SK-N-SH (cell line): Measurements from ENCODE around the gene DLG2. TPM values are rescaled to one million over a fixed set of nuclear protein-coding genes. Genes with fewer than 3 reads are reported as not detected.

Experiments used
- CTCF ChIA-PET: fragments of 300-600, 350-600 bp; formaldehyde crosslinking; extraction: SDS; loops from one replicate; lab custom pipeline; 2021; lab: Yijun Ruan, JAX
- POLR2A ChIA-PET: fragments of 350-600 bp; sonication (Branson Sonifier 250); formaldehyde crosslinking; extraction: SDS; loops from one replicate; lab custom pipeline; 2020; ENCODE audit warnings: antibody characterized with exemption, inconsistent platforms; lab: Yijun Ruan, JAX
- DNase-seq: peaks from one replicate; pipeline ENCODE4 v3.0.0; 2012
- H2AFZ ChIP-seq: fragments of 200-600 bp; sonication (generic); 2 replicates; pipeline ENCODE4 v1.8.1; 2016; ENCODE audit warnings: antibody characterized with exemption, mild to moderate bottlenecking, low read depth
- H3F3A ChIP-seq: fragments of 200-600 bp; sonication (generic); replicated peaks from 2 replicates; pipeline ENCODE3; 2016; ENCODE audit warnings: antibody characterized with exemption, mild to moderate bottlenecking; ENCODE audit not compliant: insufficient read depth
- H3K27ac ChIP-seq, 2 experiments: fragments of 200-500 bp in 1 of 2; fragments of 200-600 bp in 1 of 2; sonication (Bioruptor generic) in 1 of 2; sonication (generic), shearing (Covaris generic) in 1 of 2; 2 replicates each; pipeline versions ENCODE4 v1.5.1 to v1.6.1; 2014 to 2016; ENCODE audit warnings: low read depth in 2 of 2, inconsistent platforms in 1 of 2, low read length in 1 of 2, mild to moderate bottlenecking in 1 of 2, mixed read lengths in 1 of 2
- H3K27me3 ChIP-seq: fragments of 200-600 bp; sonication (generic), shearing (Covaris generic); 2 replicates; pipeline ENCODE4 v1.6.1; 2016; ENCODE audit warnings: mixed run types; ENCODE audit not compliant: insufficient read depth
- H3K36me3 ChIP-seq, 2 experiments: fragments of 200-500 bp in 1 of 2; fragments of 200-600 bp in 1 of 2; sonication (Bioruptor generic) in 1 of 2; sonication (generic) in 1 of 2; replicated peaks in 1 of 2; 2 replicates each; pipeline versions ENCODE3 to v1.5.1; 2014 to 2016; ENCODE audit warnings: low read length in 1 of 2, mild to moderate bottlenecking in 1 of 2; ENCODE audit not compliant: insufficient read depth in 2 of 2, control insufficient read depth in 1 of 2
- H3K4me1 ChIP-seq, 2 experiments: fragments of 200-500 bp in 1 of 2; fragments of 200-600 bp in 1 of 2; sonication (Bioruptor generic) in 1 of 2; sonication (generic), shearing (Covaris generic) in 1 of 2; 2 replicates each; pipeline versions ENCODE4 v1.5.1 to v1.6.1; 2014 to 2016; ENCODE audit warnings: low read depth in 1 of 2, low read length in 1 of 2, mixed run types in 1 of 2; ENCODE audit not compliant: insufficient read depth in 2 of 2, control insufficient read depth in 1 of 2
- H3K4me2 ChIP-seq: fragments of 200-600 bp; sonication (generic), shearing (Covaris generic); 2 replicates; pipeline ENCODE4 v1.6.1; 2017; ENCODE audit warnings: mixed run types
- H3K4me3 ChIP-seq, 2 experiments: fragments of 200-500 bp in 1 of 2; fragments of 200-600 bp in 1 of 2; sonication (Bioruptor generic) in 1 of 2; sonication (generic), shearing (Covaris generic) in 1 of 2; 2 replicates each; pipeline versions ENCODE4 v1.5.1 to v1.8.1; 2014 to 2016; ENCODE audit warnings: low read depth in 2 of 2, inconsistent platforms in 1 of 2, low read length in 1 of 2, mild to moderate bottlenecking in 1 of 2, mixed read lengths in 1 of 2, moderate library complexity in 1 of 2
- H3K79me2 ChIP-seq: fragments of 200-600 bp; sonication (generic); 2 replicates; pipeline ENCODE4 v1.8.1; 2017; ENCODE audit warnings: mild to moderate bottlenecking; ENCODE audit not compliant: insufficient read depth
- H3K9ac ChIP-seq: fragments of 200-600 bp; sonication (generic); 2 replicates; pipeline ENCODE4 v1.6.1; 2017; ENCODE audit warnings: mixed run types
- H3K9me2 ChIP-seq: fragments of 200-600 bp; sonication (generic); 2 replicates; pipeline ENCODE4 v1.6.1; 2017; ENCODE audit warnings: mixed run types
- H3K9me3 ChIP-seq: fragments of 200-600 bp; sonication (generic); 2 replicates; pipeline ENCODE4 v1.6.1; 2017; ENCODE audit warnings: mixed run types, mild to moderate bottlenecking, moderate library complexity
- H4K20me1 ChIP-seq: fragments of 200-600 bp; sonication (generic); 2 replicates; pipeline ENCODE4 v1.6.1; 2017; ENCODE audit warnings: mild to moderate bottlenecking, mixed run types; ENCODE audit not compliant: insufficient read depth
- CHD2 ChIP-seq: fragments of 150-350 bp; IDR thresholded peaks from 2 replicates; pipeline ENCODE4 v1.6.1; 2018; ENCODE audit warnings: low read length; ENCODE audit not compliant: partially characterized antibody
- ELF1 ChIP-seq: IDR thresholded peaks from 2 replicates; pipeline ENCODE4 v1.4.0; 2012
- FOSL2 ChIP-seq: IDR thresholded peaks from 2 replicates; pipeline ENCODE4 v1.4.0; 2012; ENCODE audit warnings: low read depth, mild to moderate bottlenecking, moderate library complexity, borderline replicate concordance
- FOXM1 ChIP-seq: IDR thresholded peaks from 2 replicates; pipeline ENCODE4 v1.4.0; 2012; ENCODE audit warnings: low read depth, mild to moderate bottlenecking
- GABPA ChIP-seq: IDR thresholded peaks from 2 replicates; pipeline ENCODE4 v1.4.0; 2012; ENCODE audit warnings: low read depth, mild to moderate bottlenecking
- JUND ChIP-seq: IDR thresholded peaks from 2 replicates; pipeline ENCODE4 v1.4.0; 2012
- MAX ChIP-seq: IDR thresholded peaks from 2 replicates; pipeline ENCODE4 v1.4.0; 2012; ENCODE audit warnings: low read depth
- MEF2A ChIP-seq: IDR thresholded peaks from 2 replicates; pipeline ENCODE4 v1.4.0; 2012; ENCODE audit warnings: low read depth, borderline replicate concordance
- MXI1 ChIP-seq: IDR thresholded peaks from 2 replicates; pipeline ENCODE4 v1.6.1; 2012; ENCODE audit warnings: mild to moderate bottlenecking, low read depth, low read length, improper control_type of control experiment
- NFIC ChIP-seq: IDR thresholded peaks from 2 replicates; pipeline ENCODE4 v1.4.0; 2012; ENCODE audit warnings: borderline replicate concordance
- RCOR1 ChIP-seq: fragments of 150-350 bp; IDR thresholded peaks from 2 replicates; pipeline ENCODE4 v1.6.1; 2017; ENCODE audit warnings: antibody characterized with exemption, low read length
- REST ChIP-seq: IDR thresholded peaks from 2 replicates; pipeline ENCODE4 v1.6.1; 2012; ENCODE audit warnings: mild to moderate bottlenecking, low read depth, low read length, moderate library complexity
- RFX5 ChIP-seq: IDR thresholded peaks from 2 replicates; pipeline ENCODE4 v1.6.1; 2012; ENCODE audit warnings: mild to moderate bottlenecking, improper control_type of control experiment, low read length
- SIN3A ChIP-seq: IDR thresholded peaks from 2 replicates; pipeline ENCODE4 v1.6.1; 2012; ENCODE audit warnings: low read depth, mild to moderate bottlenecking, low read length, moderate library complexity, borderline replicate concordance
- TAF1 ChIP-seq: IDR thresholded peaks from 2 replicates; pipeline ENCODE4 v1.6.1; 2012; ENCODE audit warnings: low read depth, mild to moderate bottlenecking, low read length, moderate library complexity, borderline replicate concordance
- TCF12 ChIP-seq: IDR thresholded peaks from 2 replicates; pipeline ENCODE4 v1.4.0; 2012
- TEAD4 ChIP-seq: IDR thresholded peaks from 2 replicates; pipeline ENCODE4 v1.4.0; 2012; ENCODE audit warnings: mild to moderate bottlenecking, borderline replicate concordance; ENCODE audit not compliant: insufficient read depth
- USF2 ChIP-seq: fragments of 150-350 bp; IDR thresholded peaks from 2 replicates; pipeline ENCODE4 v1.6.1; 2017; ENCODE audit warnings: antibody characterized with exemption, low read length, low read depth, borderline replicate concordance
- WGBS: methylation state at CpG from one replicate; pipeline ENCODE4 v1.1.6; 2017; ENCODE audit warnings: low lambda C conversion rate; 5-methylcytosine and 5-hydroxymethylcytosine counted together
- polyA plus RNA-seq, 3 experiments: library from polyadenylated mRNA; depleted of rRNA; stranded (reverse); fragments of >200 nt; gene quantifications; 2 replicates each; pipeline ENCODE4 v1.2.3, GENCODE V29; 2012

The DLG2 gene
- polyA plus RNA-seq, 1 of the 3 experiments (the other 2 are of a cell fraction), result 0.21 TPM

GRCh38 chr11:85029964-85030363 lies 597.2 kb downstream of the DLG2 start:
- Histone ChIP-seq H3K9me2 (peaks cover 4% of the 10 kb centered on the region; the same call in 1 of the 2 replicates), H3K4me2 (no peak overlapping the region), H4K20me1 (no peaks in the 10 kb centered on the region), H3F3A (no peaks in the 10 kb centered on the region), H3K27me3 (no peaks in the 10 kb centered on the region; the same call in 1 of the 2 replicates), H3K79me2 (no peaks in the 10 kb centered on the region), H3K9me3 (no peaks in the 10 kb centered on the region), H3K9ac (no peak overlapping the region), H3K4me1 (no peaks in the 10 kb centered on the region), H3K36me3 (no peaks in the 10 kb centered on the region), H3K27ac (no peak overlapping the region), H3K4me3 (no peak overlapping the region), H2AFZ (no peak overlapping the region)
- ChIA-PET POLR2A (no interaction called here), CTCF (interaction anchor here (1.0 kb wide), 1 partner anchor 17 kb away, joined by 4 read pairs; no protein-coding TSS in a partner anchor)
- DNase-seq, result no peak
- TF ChIP-seq RCOR1 (no peak), FOSL2 (no peak), FOXM1 (no peak), TEAD4 (no peak), TAF1 (no peak), SIN3A (no peak), MAX (no peak), REST (no peak), RFX5 (no peak), MEF2A (no peak), GABPA (no peak), TCF12 (no peak), ELF1 (no peak), CHD2 (no peak), NFIC (no peak), MXI1 (no peak), JUND (no peak), USF2 (no peak)
- 33% methylated on average over 4 of the region's 4 CpGs for WGBS
